Gastroesophageal sphincter (tissue), 4 donors: Measurements from ENCODE around the gene PLA2G4D. TPM values are rescaled to one million over a fixed set of nuclear protein-coding genes. Genes with fewer than 3 reads are reported as not detected.

Experiments
- ATAC-seq: fragments of 150-250 bp; one replicate; pipeline ENCODE4 v1.9.1; 2016; ENCODE audit warnings: mild to moderate bottlenecking, moderate library complexity
- H3K27ac ChIP-seq, 4 donors: fragments of 200-600 bp; sonication (generic) in 3 of 4; 1 replicate in 3 of 4; 2 replicates in 1 of 4; pipeline ENCODE4 v1.5.1; 2016 to 2019
- H3K27me3 ChIP-seq: fragments of 200-600 bp; sonication (generic); one replicate; pipeline ENCODE4 v1.5.1; 2019
- H3K36me3 ChIP-seq, 2 donors: fragments of 200-600 bp; sonication (generic); one replicate each; pipeline ENCODE4 v1.5.1; 2019; ENCODE audit warnings: control low read depth in 1 of 2
- H3K4me1 ChIP-seq, 3 donors: fragments of 200-600 bp; sonication (generic); 1 replicate in 2 of 3; 2 replicates in 1 of 3; pipeline ENCODE4 v1.5.1; 2016 to 2019; ENCODE audit warnings: control low read depth in 2 of 3
- H3K4me3 ChIP-seq, 2 donors: fragments of 200-600 bp; sonication (generic); one replicate each; pipeline ENCODE4 v1.5.1; 2019; ENCODE audit warnings: mild to moderate bottlenecking in 1 of 2, moderate library complexity in 1 of 2
- H3K9me3 ChIP-seq, 3 donors: fragments of 200-600 bp; sonication (generic); one replicate each; pipeline ENCODE4 v1.5.1; 2017 to 2019; ENCODE audit warnings: control low read depth in 2 of 3
- EP300 ChIP-seq: sonication (generic); formaldehyde crosslinking; IDR thresholded peaks from one replicate; pipeline ENCODE4 v1.6.1; 2017; ENCODE audit warnings: antibody characterized with exemption, mild to moderate bottlenecking
- POLR2A ChIP-seq, 2 donors: fragments of 450-650 bp; IDR thresholded peaks; one replicate each; pipeline ENCODE4 v1.6.1; 2017; ENCODE audit warnings: antibody characterized with exemption in 2 of 2, mild to moderate bottlenecking in 2 of 2, moderate library complexity in 1 of 2
- POLR2AphosphoS5 ChIP-seq: sonication (generic); formaldehyde crosslinking; IDR thresholded peaks from one replicate; pipeline ENCODE4 v1.6.1; 2017; ENCODE audit warnings: antibody characterized with exemption
- WGBS, 2 donors: methylation state at CpG; one replicate each; pipeline ENCODE4 v1.1.5; 2018; ENCODE audit warnings: low coverage in 1 of 2; 5-methylcytosine and 5-hydroxymethylcytosine counted together
- total RNA-seq, 4 donors: library from RNA; depleted of rRNA; stranded (reverse); fragments of >200 nt; gene quantifications; one replicate each; pipeline ENCODE4 v1.1.0, GENCODE V29; 2016
- TF ChIP-seq, protein P1 (sequence below), 4 experiments: fragments of 200-600 bp in 2 of 4; fragments of 450-650 bp in 2 of 4; sonication (generic) in 1 of 4; IDR thresholded peaks; one replicate each; pipeline ENCODE4 v1.5.1; 2017 to 2019; ENCODE audit warnings: antibody characterized with exemption in 4 of 4, mild to moderate bottlenecking in 2 of 4, moderate library complexity in 2 of 4

The PLA2G4D gene
- total RNA-seq, 4 donors from 2014 or later: not detected

GRCh38 chr15:42131826-42132806, 37.8 kb upstream of the PLA2G4D start:
- no peak overlapping the region for H3K27ac ChIP-seq
- H3K36me3 ChIP-seq: no peaks in the 10 kb centered on the region
- ATAC-seq: no peak
- 100% methylated on average over 2 of the region's 9 CpGs; no CpG with 5 or more reads in 1 of the 2 donors for WGBS, 2 donors
- no peaks in the 10 kb centered on the region for H3K4me1 ChIP-seq
- no peaks in the 10 kb centered on the region for H3K9me3 ChIP-seq
- peaks cover 27% of the 10 kb centered on the region for H3K27me3 ChIP-seq
- no peak for TF ChIP-seq EP300
- TF ChIP-seq POLR2AphosphoS5: no peak
- no peak for TF ChIP-seq POLR2A (IDR thresholded peaks at IDR 0.05)
- TF ChIP-seq, protein P1, sequence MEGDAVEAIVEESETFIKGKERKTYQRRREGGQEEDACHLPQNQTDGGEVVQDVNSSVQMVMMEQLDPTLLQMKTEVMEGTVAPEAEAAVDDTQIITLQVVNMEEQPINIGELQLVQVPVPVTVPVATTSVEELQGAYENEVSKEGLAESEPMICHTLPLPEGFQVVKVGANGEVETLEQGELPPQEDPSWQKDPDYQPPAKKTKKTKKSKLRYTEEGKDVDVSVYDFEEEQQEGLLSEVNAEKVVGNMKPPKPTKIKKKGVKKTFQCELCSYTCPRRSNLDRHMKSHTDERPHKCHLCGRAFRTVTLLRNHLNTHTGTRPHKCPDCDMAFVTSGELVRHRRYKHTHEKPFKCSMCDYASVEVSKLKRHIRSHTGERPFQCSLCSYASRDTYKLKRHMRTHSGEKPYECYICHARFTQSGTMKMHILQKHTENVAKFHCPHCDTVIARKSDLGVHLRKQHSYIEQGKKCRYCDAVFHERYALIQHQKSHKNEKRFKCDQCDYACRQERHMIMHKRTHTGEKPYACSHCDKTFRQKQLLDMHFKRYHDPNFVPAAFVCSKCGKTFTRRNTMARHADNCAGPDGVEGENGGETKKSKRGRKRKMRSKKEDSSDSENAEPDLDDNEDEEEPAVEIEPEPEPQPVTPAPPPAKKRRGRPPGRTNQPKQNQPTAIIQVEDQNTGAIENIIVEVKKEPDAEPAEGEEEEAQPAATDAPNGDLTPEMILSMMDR (IDR thresholded peaks at IDR 0.05): no peak
- H3K4me3 ChIP-seq: no peak overlapping the region

DNA sequence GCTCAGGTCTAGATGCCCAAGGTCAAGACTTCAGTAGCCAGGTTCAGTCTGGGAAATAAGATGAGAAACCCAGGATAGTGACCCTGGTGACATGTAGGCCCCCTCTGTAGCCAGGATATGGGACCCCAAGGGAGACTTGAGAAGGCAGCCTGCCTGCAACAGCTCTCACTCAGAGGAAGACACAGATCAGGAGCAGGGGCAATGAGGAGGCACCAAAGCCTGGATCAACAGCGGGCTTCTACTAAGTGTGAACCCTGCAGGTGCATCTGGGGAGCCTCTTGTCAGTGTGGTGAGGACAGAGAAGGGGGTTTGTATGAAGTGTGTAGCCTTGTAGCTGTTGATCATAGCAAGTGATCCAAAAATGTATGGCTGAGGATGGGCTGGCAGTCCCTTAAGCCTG, 36.6 kb upstream of the PLA2G4D start:
- H3K4me1 ChIP-seq: no peaks in the 10 kb centered on the region
- TF ChIP-seq, protein P1 (IDR thresholded peaks at IDR 0.05): no peak
- TF ChIP-seq POLR2A (IDR thresholded peaks at IDR 0.05) (no peak), EP300 (no peak), POLR2AphosphoS5 (no peak)
- H3K36me3 ChIP-seq: no peaks in the 10 kb centered on the region
- H3K27ac ChIP-seq: no peak overlapping the region
- peaks cover 36% of the 10 kb centered on the region for H3K27me3 ChIP-seq
- no peak for ATAC-seq
- 100% methylated on average over 1 of the region's 1 CpG for WGBS, 2 donors
- H3K9me3 ChIP-seq: no peaks in the 10 kb centered on the region
- no peak overlapping the region for H3K4me3 ChIP-seq

DNA sequence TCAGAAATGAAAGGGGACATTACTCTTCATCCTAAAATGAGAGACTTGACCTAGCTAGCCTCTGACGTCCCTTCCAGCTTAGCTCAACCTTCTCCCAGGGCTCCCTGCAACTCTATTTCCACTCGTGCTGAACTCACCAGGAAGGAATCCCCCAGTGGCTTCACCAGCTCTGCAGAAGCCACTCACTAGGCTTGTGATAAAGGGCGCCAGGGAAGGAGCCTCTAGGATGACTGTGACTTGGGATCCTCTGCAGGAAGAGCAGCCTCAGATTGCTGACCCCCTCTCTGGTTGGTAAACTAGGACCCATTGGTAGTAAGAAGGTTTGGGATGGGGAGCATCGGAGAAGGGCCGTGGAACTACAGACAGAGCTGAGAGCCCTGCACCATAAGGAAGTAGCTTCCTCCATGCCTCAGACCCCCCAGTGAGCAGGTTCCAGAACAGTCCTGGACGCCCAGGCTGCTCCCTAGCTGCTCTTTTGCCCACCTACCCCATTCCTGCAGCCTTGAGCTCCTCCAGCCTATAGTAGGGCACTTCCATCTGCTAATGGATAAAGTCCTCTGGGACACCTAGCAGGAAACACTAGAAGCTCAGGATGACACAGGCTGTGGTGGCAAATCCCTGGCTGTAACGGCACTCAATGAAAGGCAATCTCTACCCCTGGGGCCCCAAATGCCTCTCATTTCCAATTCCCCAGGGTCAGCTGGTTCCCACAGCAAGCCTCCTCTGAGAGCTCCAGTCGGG, 36.1 kb upstream of the PLA2G4D start:
- TF ChIP-seq, protein P1 (IDR thresholded peaks at IDR 0.05): no peak
- TF ChIP-seq EP300: no peak
- no peak for TF ChIP-seq POLR2A (IDR thresholded peaks at IDR 0.05)
- TF ChIP-seq POLR2AphosphoS5: no peak
- ATAC-seq: no peak
- WGBS, 2 donors: 26 to 40% methylated on average over 1 to 2 of the region's 8 CpGs
- no peak overlapping the region for H3K4me3 ChIP-seq
- peaks cover 36% of the 10 kb centered on the region for H3K27me3 ChIP-seq
- H3K27ac ChIP-seq: no peak overlapping the region
- H3K9me3 ChIP-seq: no peaks in the 10 kb centered on the region
- no peaks in the 10 kb centered on the region for H3K4me1 ChIP-seq
- H3K36me3 ChIP-seq: no peaks in the 10 kb centered on the region

GRCh38 chr15:42129364-42129763, 35.0 kb upstream of the PLA2G4D start:
- peaks cover 36% of the 10 kb centered on the region for H3K27me3 ChIP-seq
- no peaks in the 10 kb centered on the region for H3K4me1 ChIP-seq
- no peak overlapping the region for H3K4me3 ChIP-seq
- no peaks in the 10 kb centered on the region for H3K9me3 ChIP-seq
- H3K27ac ChIP-seq: no peak overlapping the region
- TF ChIP-seq, protein P1 (IDR thresholded peaks at IDR 0.05): no peak
- no peak for TF ChIP-seq POLR2A (IDR thresholded peaks at IDR 0.05)
- no peak for TF ChIP-seq EP300
- TF ChIP-seq POLR2AphosphoS5: no peak
- no peaks in the 10 kb centered on the region for H3K36me3 ChIP-seq
- no peak for ATAC-seq
- 63 to 70% methylated on average over 2 of the region's 2 CpGs for WGBS, 2 donors
